ENCODE data around the gene MAP3K14.
A peak's percentile ranks its signal among the peaks of the same experiment; 100 is the strongest.

The MAP3K14 gene

GRCh38 chr17:45225051-45225700, 91.6 kb downstream of the MAP3K14 start:
- Mint-ChIP-seq H3K4me3 (no peak overlapping the region), H3K9me3 (no peaks in the 10 kb centered on the region), H3K36me3 (ENCODE audit: low read depth) (no peaks in the 10 kb centered on the region), H3K27me3 (ENCODE audit: low read depth, poor library complexity) (peaks cover 50% of the 10 kb centered on the region), H3K27ac (no peak overlapping the region), H3K4me1 (peaks cover 22% of the 10 kb centered on the region)
- no peak for DNase-seq
- TF ChIP-seq, protein P1, sequence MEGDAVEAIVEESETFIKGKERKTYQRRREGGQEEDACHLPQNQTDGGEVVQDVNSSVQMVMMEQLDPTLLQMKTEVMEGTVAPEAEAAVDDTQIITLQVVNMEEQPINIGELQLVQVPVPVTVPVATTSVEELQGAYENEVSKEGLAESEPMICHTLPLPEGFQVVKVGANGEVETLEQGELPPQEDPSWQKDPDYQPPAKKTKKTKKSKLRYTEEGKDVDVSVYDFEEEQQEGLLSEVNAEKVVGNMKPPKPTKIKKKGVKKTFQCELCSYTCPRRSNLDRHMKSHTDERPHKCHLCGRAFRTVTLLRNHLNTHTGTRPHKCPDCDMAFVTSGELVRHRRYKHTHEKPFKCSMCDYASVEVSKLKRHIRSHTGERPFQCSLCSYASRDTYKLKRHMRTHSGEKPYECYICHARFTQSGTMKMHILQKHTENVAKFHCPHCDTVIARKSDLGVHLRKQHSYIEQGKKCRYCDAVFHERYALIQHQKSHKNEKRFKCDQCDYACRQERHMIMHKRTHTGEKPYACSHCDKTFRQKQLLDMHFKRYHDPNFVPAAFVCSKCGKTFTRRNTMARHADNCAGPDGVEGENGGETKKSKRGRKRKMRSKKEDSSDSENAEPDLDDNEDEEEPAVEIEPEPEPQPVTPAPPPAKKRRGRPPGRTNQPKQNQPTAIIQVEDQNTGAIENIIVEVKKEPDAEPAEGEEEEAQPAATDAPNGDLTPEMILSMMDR (IDR thresholded peaks at IDR 0.05), result no peak

DNA sequence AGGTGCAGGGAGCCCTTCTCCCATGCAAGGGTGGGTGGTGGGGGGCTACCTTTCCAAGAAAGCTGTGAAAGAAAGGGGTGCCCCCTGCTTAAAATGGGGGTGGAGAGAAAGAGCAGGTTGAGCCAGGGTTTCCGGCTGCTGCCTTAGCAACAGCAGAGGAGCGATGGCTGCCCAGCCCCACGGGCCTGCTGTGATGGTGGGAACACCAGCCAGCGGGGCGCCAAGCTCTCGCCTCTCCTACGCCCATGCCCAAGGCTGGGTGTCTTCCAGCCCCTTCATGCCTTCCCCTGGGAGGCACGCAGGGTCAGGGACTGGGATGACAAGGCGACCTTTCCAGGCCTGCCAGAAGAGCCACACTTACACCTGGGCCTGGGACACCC, 92.2 kb downstream of the MAP3K14 start:
- no peaks in the 10 kb centered on the region for H3K9me3 Mint-ChIP-seq
- TF ChIP-seq, protein P1 (IDR thresholded peaks at IDR 0.05), result no peak
- no peak overlapping the region for H3K4me3 Mint-ChIP-seq
- no peak for DNase-seq
- H3K36me3 Mint-ChIP-seq (ENCODE audit: low read depth), result no peaks in the 10 kb centered on the region
- peaks cover 17% of the 10 kb centered on the region for H3K4me1 Mint-ChIP-seq
- H3K27ac Mint-ChIP-seq, result no peak overlapping the region
- H3K27me3 Mint-ChIP-seq (ENCODE audit: low read depth, poor library complexity), result peaks cover 55% of the 10 kb centered on the region

DNA sequence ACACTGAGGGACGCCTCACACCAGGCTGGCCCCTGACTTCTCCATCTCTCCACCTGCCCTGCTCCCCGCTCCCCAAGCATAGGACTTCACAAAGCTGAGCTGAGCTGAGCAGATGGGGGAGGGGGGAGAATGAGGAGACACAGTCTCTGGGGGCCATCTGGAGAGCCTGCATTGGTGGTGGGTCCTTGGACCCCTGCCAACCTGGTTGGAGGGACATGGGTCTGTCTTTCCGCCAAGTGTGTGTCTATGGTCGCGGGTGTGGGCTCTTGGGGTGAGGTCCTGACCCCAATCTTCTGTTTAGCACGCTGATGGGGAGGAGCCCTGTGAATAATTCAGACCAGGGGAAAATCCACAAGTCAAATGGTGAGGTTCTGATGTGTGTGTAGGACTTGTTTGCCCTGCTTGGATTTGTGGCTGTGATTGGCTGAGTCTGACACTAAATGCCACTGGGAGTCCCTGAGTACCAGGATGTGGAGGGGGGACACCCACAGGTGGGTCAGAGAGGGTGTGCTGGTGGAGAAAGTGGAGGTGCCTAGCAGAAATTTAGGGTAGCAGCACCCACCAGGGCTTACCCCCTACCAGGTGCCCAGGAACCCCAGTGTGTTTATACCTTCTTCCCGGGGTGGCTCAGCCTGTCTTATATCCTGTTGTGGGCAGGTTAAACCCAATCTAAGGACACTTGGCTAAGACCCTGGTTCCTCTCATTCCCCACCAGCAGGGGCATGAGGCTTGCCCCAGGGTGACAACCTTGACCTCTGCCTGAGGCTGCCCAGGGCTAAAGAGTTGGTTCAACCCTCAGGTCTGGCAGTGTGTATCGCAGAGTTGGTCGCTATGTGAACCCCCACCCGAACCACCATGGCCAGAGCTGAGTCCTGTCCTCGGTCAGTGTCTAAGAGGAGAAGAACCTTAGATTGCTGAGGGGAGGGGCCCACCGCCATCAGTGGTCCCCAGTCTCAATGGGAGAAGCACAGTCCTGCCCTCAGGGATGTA, 93.0 kb downstream of the MAP3K14 start:
- H3K27ac Mint-ChIP-seq, result no peak overlapping the region
- H3K4me3 Mint-ChIP-seq, result no peak overlapping the region
- peaks cover 64% of the 10 kb centered on the region for H3K27me3 Mint-ChIP-seq (ENCODE audit: low read depth, poor library complexity)
- H3K4me1 Mint-ChIP-seq, result peaks cover 11% of the 10 kb centered on the region
- no peaks in the 10 kb centered on the region for H3K9me3 Mint-ChIP-seq
- no peaks in the 10 kb centered on the region for H3K36me3 Mint-ChIP-seq (ENCODE audit: low read depth)
- TF ChIP-seq, protein P1 (IDR thresholded peaks at IDR 0.05), result no peak
- DNase-seq, result no peak

GRCh38 chr17:45222996-45223538, 93.8 kb downstream of the MAP3K14 start:
- Mint-ChIP-seq H3K4me3 (peak overlapping the region; percentile 80), H3K27me3 (ENCODE audit: low read depth, poor library complexity) (peaks cover 71% of the 10 kb centered on the region), H3K4me1 (peaks cover 4% of the 10 kb centered on the region), H3K9me3 (no peaks in the 10 kb centered on the region), H3K36me3 (ENCODE audit: low read depth) (no peaks in the 10 kb centered on the region), H3K27ac (peak overlapping the region; percentile 54)
- no peak for DNase-seq
- TF ChIP-seq, protein P1 (IDR thresholded peaks at IDR 0.05), result no peak

- no peaks in the 10 kb centered on the region for H3K36me3 Mint-ChIP-seq (ENCODE audit: low read depth)
- DNase-seq, result no peak
- H3K27me3 Mint-ChIP-seq (ENCODE audit: low read depth, poor library complexity), result peaks cover 76% of the 10 kb centered on the region
- no peaks in the 10 kb centered on the region for H3K9me3 Mint-ChIP-seq
- TF ChIP-seq, protein P1 (IDR thresholded peaks at IDR 0.05), result no peak
- no peak overlapping the region for H3K27ac Mint-ChIP-seq
- H3K4me1 Mint-ChIP-seq, result peaks cover 4% of the 10 kb centered on the region
- peak overlapping the region; percentile 80 for H3K4me3 Mint-ChIP-seq
These were observed 94.4 kb downstream of the MAP3K14 start for GRCh38 chr17:45222289-45222995.
